GM12864 (cell line): ENCODE data around the gene TDRD10.

Experiments
- DNase-seq: peaks from one replicate; pipeline ENCODE4 v3.0.0-alpha.2; 2011; ENCODE audit warnings: low read depth
- H3K4me3 ChIP-seq: 2 replicates; pipeline ENCODE4 v1.5.1; 2011; ENCODE audit warnings: mild to moderate bottlenecking, low read depth, low read length, control low read depth
- CTCF ChIP-seq: IDR thresholded peaks from 2 replicates; pipeline ENCODE4 v1.5.1; 2011; ENCODE audit warnings: low read depth, mild to moderate bottlenecking, moderate library complexity, low read length, control low read depth, inconsistent platforms; ENCODE audit errors: missing control alignments

TDRD10 gene

GRCh38 chr1:154488922-154489321 lies 13.1 kb upstream of the TDRD10 start:
- H3K4me3 ChIP-seq = no peak overlapping the region
- DNase-seq = no peak
- no peak for TF ChIP-seq CTCF

- TF ChIP-seq CTCF = no peak
- no peak for DNase-seq
- no peak overlapping the region for H3K4me3 ChIP-seq
Observed at GRCh38 chr1:154489695-154490274, 12.2 kb upstream of the TDRD10 start.

- no peak for TF ChIP-seq CTCF
- H3K4me3 ChIP-seq = no peak overlapping the region
- DNase-seq = no peak
Observed at GRCh38 chr1:154490317-154490716, 11.7 kb upstream of the TDRD10 start.

DNA sequence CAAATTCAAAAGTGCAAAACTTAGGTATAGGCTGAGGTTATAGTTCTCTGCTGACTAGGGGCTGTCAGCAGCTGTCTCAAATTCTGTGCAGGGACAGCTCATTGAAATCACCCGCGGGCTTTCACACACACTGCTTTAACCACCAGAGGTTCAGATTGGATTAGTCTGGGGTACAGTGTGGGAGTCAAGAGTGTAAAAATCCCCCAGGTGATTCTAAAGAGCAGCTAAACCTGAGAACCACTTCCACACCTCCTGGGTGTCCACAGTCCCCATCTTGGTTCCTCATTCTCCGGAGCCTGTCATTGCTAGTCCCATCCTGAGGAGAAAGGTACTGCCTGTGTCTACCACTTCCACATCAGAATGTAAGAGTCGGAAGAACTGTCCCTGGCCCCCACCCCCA lies 9.9 kb upstream of the TDRD10 start:
- peak; percentile 25 for DNase-seq
- no peak overlapping the region for H3K4me3 ChIP-seq
- no peak for TF ChIP-seq CTCF

DNA sequence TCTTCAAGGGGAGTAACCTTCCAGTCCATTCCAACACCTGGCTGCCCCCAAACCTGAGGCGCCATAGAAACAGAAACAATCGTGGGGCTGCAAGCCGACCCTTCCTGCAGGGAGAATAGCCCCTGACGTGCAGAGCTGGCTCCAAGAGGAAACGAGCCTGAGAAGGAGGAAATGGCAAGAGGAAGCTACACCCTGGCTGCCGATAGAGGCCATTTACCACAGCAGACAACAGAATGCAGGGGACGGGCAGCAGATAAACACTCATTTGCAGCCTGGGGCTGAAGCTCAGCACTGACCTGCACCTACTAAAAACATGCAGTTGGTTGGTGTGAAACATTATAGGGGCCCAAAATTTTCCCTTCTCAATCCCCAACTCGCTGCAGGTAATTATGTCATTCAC lies 8.7 kb upstream of the TDRD10 start:
- peak; percentile 8 for TF ChIP-seq CTCF
- no peak overlapping the region for H3K4me3 ChIP-seq
- peak; percentile 34 for DNase-seq

DNA sequence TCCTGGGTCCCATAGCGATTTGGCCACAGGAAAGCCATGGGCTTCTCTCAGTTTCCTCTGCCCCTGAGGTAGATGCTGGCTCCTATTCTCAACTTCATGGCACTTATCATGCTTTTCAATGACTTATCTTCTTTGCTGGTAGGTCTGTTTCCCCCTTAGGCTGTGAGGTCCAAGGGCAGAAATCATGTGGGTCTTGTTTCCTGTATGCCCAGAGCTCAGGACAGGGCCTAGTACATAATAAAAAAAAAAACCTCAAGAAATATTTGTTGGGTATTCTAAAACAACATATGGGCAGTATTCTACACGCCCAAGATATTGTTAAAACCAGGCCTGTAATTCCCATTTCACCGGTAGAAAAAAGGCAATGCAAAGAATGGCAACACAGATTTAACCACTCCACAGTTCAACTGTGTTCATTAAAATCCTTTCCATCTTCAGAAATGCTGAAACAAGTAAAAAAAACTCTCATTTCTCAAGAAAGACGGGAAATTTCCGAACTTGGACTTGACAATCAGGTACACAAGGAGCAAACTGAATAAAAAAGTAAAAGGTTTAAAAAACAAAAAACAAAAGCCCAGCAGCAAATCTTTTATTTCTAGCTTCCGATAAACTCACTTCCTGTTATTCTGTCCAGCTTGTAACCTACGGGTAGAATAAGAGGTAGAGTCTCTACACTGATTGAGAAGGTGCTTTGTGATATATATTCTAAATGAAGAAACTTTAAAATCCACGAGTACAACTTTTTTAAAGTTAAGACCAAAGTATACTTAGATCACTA lies 6.3 kb upstream of the TDRD10 start:
- no peak for DNase-seq
- H3K4me3 ChIP-seq = no peak overlapping the region
- TF ChIP-seq CTCF = no peak

- no peak for DNase-seq
- TF ChIP-seq CTCF = no peak
- H3K4me3 ChIP-seq = no peak overlapping the region
Observed at GRCh38 chr1:154496383-154496782, 5.6 kb upstream of the TDRD10 start.
